Erythroblast (primary cell): ENCODE measurements around the gene ZNF689.

Experiments
- GATA1 ChIP-seq: IDR thresholded peaks from 2 replicates; pipeline ENCODE4 v1.6.1; 2011; ENCODE audit warnings: low read depth, mild to moderate bottlenecking, control low read depth, low read length, moderate library complexity
- POLR2A ChIP-seq: IDR thresholded peaks from 2 replicates; pipeline ENCODE4 v1.6.1; 2011; ENCODE audit warnings: mild to moderate bottlenecking, low read length

- TF ChIP-seq POLR2A, result no peak
- TF ChIP-seq GATA1, result no peak
Observed at GRCh38 chr16:30585022-30585399, 25.2 kb downstream of the ZNF689 start.
